ENCODE results near the gene C4BPB.

The C4BPB gene

GRCh38 chr1:207079706-207080241 is 8.9 kb upstream of the C4BPB start:
- DNase-seq (ENCODE audit: extremely low spot score, insufficient read length, low read depth) (no peak), FAIRE-seq (no peak)

GRCh38 chr1:207081088-207081487 is 7.6 kb upstream of the C4BPB start:
- DNase-seq (ENCODE audit: extremely low spot score, insufficient read length, low read depth) (no peak), FAIRE-seq (no peak)

DNA sequence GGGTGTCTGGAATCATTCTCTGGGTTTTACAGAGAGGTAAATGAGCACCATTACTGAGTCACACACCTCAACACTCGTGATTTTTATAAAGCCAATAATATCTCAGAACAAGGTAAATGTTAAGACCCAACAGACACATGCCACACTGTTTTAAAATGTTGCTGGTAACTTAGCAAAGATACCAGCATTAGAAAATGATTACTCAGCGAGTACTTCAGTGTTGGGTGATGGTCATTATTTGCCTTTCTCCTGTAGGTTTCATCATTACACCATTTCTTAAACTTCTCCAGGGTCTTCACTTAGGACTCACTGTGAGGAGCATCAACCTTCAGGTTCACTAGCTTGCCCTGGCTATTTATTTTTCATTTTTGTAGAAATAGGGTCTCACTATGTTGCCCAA is 6.9 kb upstream of the C4BPB start:
- DNase-seq (ENCODE audit: extremely low spot score, insufficient read length, low read depth), result no peak
- FAIRE-seq, result no peak

DNA sequence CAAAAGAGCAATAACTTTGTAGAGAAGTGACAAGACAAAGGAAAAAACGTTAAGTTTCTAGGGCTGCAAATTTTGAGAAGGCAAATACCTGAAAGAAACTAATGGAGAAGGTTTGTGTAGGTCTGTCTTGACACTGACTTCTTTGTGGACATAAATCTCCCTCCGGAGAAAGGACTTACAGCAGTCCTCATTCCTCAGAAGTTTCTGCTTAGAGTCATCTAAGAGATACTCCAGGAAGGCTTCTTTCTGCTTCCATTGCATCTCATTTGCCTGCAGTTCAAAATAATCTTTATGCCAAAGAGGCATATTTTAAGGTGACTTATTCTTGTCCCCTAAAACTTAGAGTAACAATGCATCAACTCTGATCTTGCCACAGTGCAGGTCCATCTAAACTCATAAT is 4.4 kb upstream of the C4BPB start:
- FAIRE-seq (no peak), DNase-seq (ENCODE audit: extremely low spot score, insufficient read length, low read depth) (no peak)

- peak; percentile 43 for DNase-seq (ENCODE audit: extremely low spot score, insufficient read length, low read depth)
- peak; percentile 88 for FAIRE-seq
Measured at GRCh38 chr1:207084701-207085180, 3.9 kb upstream of the C4BPB start.

DNA sequence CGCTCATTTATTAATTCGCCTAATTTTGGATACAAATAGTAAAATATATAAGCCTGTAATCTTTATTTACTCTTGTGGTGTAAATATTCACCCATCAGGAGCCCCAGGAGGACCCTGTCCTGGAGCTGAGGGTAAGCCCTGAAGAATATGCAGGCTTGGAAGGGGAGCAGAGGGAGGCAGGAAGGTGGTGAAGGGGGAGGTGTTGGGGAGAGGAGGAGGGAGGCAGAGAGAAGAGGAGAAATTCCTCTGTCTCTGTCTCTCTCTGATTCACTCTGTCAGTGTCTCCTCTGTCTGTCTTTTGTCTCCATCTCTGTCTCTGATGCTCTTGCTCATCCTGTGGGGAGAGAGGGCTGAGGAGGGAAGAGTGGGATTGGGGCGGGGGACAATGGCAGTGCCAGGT is 2.8 kb upstream of the C4BPB start:
- FAIRE-seq (no peak), DNase-seq (ENCODE audit: extremely low spot score, insufficient read length, low read depth) (no peak)

DNA sequence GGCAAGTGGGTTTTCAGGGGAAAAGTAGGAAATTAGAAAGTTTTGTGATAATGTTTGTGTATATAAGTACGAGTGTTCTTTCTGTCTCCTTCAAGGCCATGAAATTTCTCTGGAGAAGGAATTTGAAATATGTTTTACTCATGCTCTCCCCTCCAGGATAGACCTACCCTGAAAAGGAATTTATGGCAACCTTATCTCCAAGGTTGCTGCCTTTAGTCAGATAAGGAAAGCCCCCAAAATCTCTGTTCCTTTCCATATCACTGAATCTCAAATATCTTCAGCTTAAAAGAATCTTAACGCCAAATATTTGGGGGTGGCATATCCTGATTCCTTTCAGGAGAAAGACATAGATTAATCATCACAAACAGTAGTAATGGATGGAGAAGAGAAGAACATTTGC is 499 bp upstream of the C4BPB start:
- FAIRE-seq (no peak), DNase-seq (ENCODE audit: extremely low spot score, insufficient read length, low read depth) (no peak)

- DNase-seq (ENCODE audit: extremely low spot score, insufficient read length, low read depth) (no peak), FAIRE-seq (no peak)
Measured at GRCh38 chr1:207089627-207090355, 1.1 kb downstream of the C4BPB start.

- FAIRE-seq (no peak), DNase-seq (ENCODE audit: extremely low spot score, insufficient read length, low read depth) (no peak)
Measured at GRCh38 chr1:207091200-207091908, 2.7 kb downstream of the C4BPB start.

GRCh38 chr1:207093944-207094343 is 5.3 kb downstream of the C4BPB start:
- DNase-seq (ENCODE audit: extremely low spot score, insufficient read length, low read depth) (no peak), FAIRE-seq (no peak)

- peak; percentile 62 for FAIRE-seq
- DNase-seq (ENCODE audit: extremely low spot score, insufficient read length, low read depth), result peak; percentile 7
Measured at GRCh38 chr1:207097871-207098324, 9.2 kb downstream of the C4BPB start.

GRCh38 chr1:207101720-207102119 is 13.1 kb downstream of the C4BPB start:
- no peak for DNase-seq (ENCODE audit: extremely low spot score, insufficient read length, low read depth)
- FAIRE-seq, result no peak

GRCh38 chr1:207102146-207102545 is 13.5 kb downstream of the C4BPB start:
- DNase-seq (ENCODE audit: extremely low spot score, insufficient read length, low read depth), result no peak
- FAIRE-seq, result no peak

GRCh38 chr1:207102659-207103058 is 14.0 kb downstream of the C4BPB start:
- DNase-seq (ENCODE audit: extremely low spot score, insufficient read length, low read depth) (no peak), FAIRE-seq (no peak)

DNA sequence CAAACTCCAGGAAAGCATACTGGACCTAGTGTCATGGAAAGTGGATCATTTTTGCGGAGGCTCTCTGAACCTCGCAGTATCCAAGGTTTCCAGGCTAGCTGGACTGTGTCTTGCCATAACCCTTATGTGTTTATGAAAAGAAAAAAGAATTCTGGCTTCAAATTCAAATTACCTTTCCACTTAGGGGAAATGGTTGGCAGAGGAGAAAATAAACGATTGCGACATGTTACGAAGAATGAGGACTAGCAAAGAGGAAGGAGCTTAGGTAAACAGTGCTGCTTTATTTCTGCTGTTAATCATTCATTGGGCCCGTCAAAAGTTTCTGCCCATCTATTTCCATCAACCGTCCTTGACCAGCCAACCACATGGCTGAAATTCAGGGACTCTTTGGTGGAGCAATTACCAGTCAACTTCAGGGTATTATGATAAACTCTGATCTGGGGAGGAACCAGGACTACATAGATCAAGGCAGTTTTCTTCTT is 15.3 kb downstream of the C4BPB start, which contains the start of gene C4BPA:
C4BPA (plus strand) TSS at position 342 of the 482 bp plus-strand sequence. CDS start 8,793 bp downstream, outside the sequence.
- no peak for DNase-seq (ENCODE audit: extremely low spot score, insufficient read length, low read depth)
- FAIRE-seq, result no peak

GRCh38 chr1:207109004-207109403 is 20.3 kb downstream of the C4BPB start:
- FAIRE-seq, result no peak

GRCh38 chr1:207112616-207113296 is 24.1 kb downstream of the C4BPB start:
- DNase-seq (ENCODE audit: extremely low spot score, insufficient read length, low read depth), result no peak
- FAIRE-seq, result no peak

More at GRCh38 chr1:207109004-207109403, 20.3 kb downstream of the C4BPB start:
- DNase-seq (ENCODE audit: extremely low spot score, insufficient read length, low read depth), result no peak

GRCh38 chr1:207115269-207115668 is 26.6 kb downstream of the C4BPB start:
- DNase-seq (ENCODE audit: extremely low spot score, insufficient read length, low read depth) (no peak), FAIRE-seq (no peak)

DNA sequence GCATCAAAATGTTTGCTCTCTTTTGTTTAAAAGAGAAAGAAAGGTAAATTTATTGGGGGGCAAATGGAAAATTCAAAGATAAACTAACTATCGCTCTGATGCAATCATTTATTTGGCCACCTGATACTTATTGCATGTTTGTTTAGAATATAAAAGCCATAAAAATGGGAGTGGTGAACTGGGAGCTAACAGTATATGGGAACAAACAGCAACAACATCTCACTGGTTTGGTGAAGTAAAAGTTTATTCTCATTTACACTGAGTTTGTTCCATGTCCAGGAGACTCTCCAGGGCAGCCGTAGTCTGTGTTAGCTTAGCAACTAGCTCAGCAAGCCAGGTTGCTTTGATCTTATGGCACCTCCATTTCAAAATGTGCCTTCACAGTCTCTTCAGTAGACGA is 35.7 kb downstream of the C4BPB start:
- FAIRE-seq, result no peak
- no peak for DNase-seq (ENCODE audit: extremely low spot score, insufficient read length, low read depth)

DNA sequence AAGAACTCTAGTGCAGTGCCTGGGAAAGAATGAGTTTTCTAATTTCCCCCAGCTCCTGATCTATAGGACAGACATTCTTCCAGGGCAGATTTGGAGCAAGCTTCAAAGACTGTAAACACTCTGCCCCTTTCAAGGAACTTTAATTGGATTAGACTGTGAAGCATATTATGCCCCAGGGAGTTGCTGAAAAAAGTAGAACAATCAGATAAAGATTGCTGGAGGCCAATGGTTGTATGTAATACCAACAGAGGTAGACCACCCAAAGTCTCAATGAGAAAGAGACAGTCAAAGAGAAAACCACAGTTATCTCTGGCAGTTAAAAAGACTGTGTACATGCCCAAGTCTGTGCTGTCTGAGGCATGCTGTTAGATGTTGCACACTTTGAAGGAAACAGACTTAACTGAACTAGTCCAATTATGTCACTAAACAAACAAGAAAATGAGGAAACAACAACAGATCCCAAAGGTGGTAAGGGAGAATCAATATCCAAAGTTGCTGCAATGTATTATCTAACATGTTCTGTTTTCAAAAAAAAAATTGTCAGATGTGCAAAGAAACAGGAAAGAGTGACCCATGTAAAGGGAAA is 39.8 kb downstream of the C4BPB start:
- DNase-seq (ENCODE audit: extremely low spot score, insufficient read length, low read depth), result no peak
- no peak for FAIRE-seq
